Astrocyte of the cerebellum (primary cell): ENCODE results near the gene PDILT.

ENCODE experiments used
- DNase-seq: peaks from one replicate; pipeline ENCODE4 v3.0.0-alpha.2; 2011; ENCODE audit warnings: low read depth
- H3K4me3 ChIP-seq: 2 replicates; pipeline ENCODE4 v1.5.1; 2011; ENCODE audit warnings: mild to moderate bottlenecking, low read depth, low read length, moderate library complexity
- in situ Hi-C: cut with HindIII; loops from 2 replicates; pipeline ENCODE4 v1.10.0; 2017; ENCODE audit warnings: low sequenced_read_pairs
- TF ChIP-seq, protein P1 (sequence below): IDR thresholded peaks from 2 replicates; pipeline ENCODE4 v1.5.1; 2012; ENCODE audit warnings: low read length, low read depth, moderate library complexity, mild to moderate bottlenecking; ENCODE audit errors: missing control alignments

Gene PDILT

DNA sequence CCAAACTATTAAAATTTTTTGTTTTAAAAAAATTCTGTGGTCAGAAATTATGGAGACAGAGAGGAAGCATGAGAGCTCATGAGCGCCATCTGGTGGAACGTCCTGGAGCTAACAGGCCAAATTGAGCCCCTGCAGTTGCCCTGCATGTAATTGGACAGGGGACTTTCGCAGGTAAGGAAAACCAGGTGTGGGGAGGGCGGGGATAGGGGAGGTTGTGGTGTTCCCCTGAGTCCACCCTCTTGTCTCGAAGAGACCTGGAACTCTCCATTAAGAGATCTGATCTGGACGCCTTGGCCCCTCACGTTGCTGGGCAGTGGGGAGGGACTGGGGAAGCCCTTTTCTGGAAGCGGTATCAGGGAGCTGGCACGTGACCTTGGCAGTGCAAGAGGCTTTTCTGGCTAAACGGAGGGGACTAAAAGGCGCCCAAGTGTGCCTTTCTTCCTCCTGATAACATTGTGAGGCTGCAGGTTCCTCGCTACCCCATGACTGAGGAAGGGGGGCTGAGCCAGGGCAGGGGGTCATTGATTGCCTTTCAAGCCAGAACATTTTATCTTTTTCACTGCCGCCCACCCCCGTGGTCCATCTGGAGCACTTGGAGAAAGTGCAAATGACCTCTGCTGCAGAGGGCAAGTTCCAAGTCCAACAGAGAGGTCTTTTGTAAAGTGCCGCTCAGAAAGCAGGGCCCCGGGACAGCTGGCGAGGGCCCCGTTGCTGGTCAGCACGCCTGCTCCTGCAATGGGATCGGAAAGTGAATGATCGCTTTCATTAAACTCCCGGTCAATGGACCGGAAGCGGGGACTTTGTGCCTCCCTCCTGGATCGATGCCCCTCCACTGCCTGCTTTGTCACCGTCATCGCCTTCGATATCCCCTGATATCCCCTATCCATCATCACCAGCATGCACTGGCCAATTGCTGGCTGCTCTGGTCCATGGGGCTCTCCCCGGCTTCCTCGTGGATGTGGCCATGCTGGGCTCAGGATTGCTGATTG lies 18.4 kb downstream of the PDILT start:
- TF ChIP-seq, protein P1, sequence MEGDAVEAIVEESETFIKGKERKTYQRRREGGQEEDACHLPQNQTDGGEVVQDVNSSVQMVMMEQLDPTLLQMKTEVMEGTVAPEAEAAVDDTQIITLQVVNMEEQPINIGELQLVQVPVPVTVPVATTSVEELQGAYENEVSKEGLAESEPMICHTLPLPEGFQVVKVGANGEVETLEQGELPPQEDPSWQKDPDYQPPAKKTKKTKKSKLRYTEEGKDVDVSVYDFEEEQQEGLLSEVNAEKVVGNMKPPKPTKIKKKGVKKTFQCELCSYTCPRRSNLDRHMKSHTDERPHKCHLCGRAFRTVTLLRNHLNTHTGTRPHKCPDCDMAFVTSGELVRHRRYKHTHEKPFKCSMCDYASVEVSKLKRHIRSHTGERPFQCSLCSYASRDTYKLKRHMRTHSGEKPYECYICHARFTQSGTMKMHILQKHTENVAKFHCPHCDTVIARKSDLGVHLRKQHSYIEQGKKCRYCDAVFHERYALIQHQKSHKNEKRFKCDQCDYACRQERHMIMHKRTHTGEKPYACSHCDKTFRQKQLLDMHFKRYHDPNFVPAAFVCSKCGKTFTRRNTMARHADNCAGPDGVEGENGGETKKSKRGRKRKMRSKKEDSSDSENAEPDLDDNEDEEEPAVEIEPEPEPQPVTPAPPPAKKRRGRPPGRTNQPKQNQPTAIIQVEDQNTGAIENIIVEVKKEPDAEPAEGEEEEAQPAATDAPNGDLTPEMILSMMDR = peak; percentile 86
- peak; percentile 4 for DNase-seq
- in situ Hi-C loops = loop anchor here (25.0 kb wide), 1 partner anchor 474 kb away; no protein-coding TSS in a partner anchor
- H3K4me3 ChIP-seq = no peak overlapping the region

GRCh38 chr16:20383106-20384029 lies 21.2 kb downstream of the PDILT start:
- in situ Hi-C loops = loop anchor here (25.0 kb wide), 1 partner anchor 471 kb away; no protein-coding TSS in a partner anchor
- DNase-seq = peak; percentile 31
- TF ChIP-seq, protein P1 = peak; percentile 89
- H3K4me3 ChIP-seq = no peak overlapping the region

DNA sequence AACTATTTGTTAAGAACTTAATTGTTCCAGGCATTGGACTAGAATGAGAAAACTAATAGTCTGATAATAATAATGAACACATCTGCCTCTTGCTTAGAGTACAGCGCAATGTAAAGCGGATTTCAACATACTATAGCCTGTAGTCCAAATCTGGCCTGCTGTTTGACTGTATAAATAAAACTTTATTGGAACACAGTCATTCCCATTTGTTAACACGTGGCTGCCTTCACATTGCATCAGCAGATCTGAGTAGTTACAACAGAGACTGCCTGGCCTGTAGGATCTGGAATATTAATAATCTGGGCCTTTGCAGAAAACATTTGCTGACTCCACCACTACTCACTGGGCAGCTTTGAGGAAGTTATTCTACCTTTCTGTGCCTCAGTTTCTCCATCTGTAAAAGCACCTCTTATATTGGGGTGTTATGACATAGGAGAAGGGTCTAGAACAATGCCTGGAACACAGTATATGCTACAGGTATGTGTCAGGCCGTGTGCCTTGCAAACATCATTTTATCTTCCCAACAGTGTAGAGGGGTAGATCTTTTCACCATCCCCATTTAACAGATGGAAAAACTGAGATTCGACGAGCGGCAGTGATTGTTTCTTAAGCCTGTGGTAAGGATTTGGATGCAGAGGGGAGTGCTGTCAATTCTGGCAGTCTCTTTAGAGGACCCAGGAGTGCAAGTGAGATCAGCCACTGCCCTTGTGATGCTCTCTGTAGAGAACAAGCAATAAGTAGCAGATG lies 22.2 kb downstream of the PDILT start:
- TF ChIP-seq, protein P1 = no peak
- no peak overlapping the region for H3K4me3 ChIP-seq
- in situ Hi-C loops = loop anchor here (25.0 kb wide), 1 partner anchor 470 kb away; no protein-coding TSS in a partner anchor
- no peak for DNase-seq

GRCh38 chr16:20380782-20381181 lies 23.8 kb downstream of the PDILT start:
- TF ChIP-seq, protein P1 = no peak

GRCh38 chr16:20377181-20377580 lies 27.4 kb downstream of the PDILT start:
- in situ Hi-C loops = loop anchor here (25.0 kb wide), 1 partner anchor 465 kb away; no protein-coding TSS in a partner anchor
- DNase-seq = no peak
- TF ChIP-seq, protein P1 = no peak
- H3K4me3 ChIP-seq = no peak overlapping the region

More at GRCh38 chr16:20380782-20381181, 23.8 kb downstream of the PDILT start:
- DNase-seq = no peak
- in situ Hi-C loops = loop anchor here (25.0 kb wide), 1 partner anchor 468 kb away; no protein-coding TSS in a partner anchor
- H3K4me3 ChIP-seq = no peak overlapping the region
